Activated T-cell treated with anti-CD3 and anti-CD28 coated beads for 24 hours (primary cell): Measurements from ENCODE around the gene SGPP1.
"Not testable (repeated sequence)": the region's sequence is repeated elsewhere in the genome, so short reads cannot be mapped to it uniquely, and the experiment has no call there.

Experiments used
- DNase-seq: peaks from one replicate; pipeline ENCODE4 v3.0.0-alpha.2; 2020; ENCODE audit warnings: low read depth

The SGPP1 gene

DNA sequence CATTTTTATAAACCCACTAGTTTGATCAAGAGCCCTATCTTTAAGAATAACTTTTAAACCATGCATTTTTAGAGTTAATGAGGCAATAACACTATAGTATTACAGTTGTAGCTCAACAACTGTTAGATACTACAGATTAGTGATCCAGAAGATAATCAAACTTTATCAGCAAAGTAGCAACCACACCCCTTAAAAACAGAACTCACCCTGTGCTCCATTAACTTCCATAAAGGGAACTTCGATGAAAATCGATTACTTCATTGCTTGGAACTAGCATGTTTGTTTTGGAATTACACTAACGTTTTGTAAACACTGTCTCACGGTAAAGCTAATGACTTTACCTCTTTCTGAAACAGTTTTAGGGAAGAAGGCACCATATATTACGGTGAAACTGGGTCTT, 1.4 kb downstream of the SGPP1 start:
- no peak for DNase-seq

DNA sequence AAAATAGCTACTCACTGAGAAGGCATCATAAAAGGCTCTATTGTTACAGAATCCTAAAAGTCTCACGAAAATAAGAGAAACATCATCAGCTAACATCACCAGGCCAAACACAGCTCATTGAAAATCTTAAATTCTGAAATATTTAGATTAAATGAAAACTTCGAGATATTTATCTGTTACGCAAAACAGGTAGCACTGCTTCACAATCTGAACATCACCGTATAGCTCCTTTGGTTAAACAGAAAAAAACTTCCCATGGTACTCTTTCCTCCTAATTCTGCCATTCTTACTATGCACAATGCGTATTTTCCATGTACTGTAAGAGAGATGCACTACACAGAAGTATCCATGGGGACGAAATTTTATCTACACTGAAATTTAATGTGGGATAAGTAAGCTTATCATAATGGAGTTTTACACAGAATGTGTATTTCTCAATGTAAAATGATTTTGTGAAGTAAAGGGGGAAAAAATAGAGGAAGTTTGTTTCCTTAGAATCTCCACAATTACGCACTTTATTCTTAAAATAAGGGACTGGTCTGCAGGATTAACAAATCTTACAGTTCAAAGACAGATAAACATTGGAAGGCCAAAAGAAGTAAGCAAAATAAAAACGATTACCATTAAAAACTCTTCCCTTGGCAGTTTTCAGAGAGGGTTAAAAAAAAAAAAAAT, 1.9 kb downstream of the SGPP1 start:
- no peak for DNase-seq

DNA sequence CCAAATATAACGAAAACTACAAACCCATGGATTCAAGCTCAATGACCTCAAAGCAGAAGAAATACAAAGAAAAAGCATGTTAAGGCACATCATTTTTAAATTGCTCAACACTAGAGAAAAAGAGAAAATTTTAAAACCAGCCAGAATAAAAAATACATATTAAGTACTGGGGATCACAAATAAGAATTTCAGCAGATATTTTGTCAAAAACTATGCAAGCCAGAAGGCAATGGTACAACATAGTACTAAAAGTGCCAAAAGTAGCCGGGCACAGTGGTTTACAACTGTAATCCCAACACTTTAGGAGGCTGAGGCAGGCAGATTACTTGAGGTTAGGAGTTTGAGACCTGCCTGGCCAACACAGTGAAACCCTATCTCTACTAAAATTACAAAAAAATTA, 10.2 kb downstream of the SGPP1 start:
- no peak for DNase-seq

DNA sequence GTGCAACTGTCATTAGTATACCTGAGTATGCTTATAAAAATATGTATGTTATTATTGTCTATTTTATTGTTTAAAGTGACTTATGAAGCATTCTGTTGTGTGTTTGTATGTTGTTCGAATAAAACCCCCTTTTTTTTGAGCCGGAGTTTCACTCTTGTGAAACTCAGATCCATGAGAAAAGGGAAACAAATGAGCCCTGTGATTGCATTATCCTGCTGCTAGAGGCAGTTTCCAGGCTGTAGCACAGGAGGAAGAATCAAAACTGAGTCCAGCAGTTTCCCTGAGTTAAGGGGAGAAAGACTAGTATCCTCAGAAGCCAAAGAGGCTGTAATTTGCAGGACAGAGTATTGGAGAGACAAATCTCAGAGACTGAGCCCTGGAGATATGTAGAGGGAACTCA, 12.5 kb downstream of the SGPP1 start:
- DNase-seq: no peak

DNA sequence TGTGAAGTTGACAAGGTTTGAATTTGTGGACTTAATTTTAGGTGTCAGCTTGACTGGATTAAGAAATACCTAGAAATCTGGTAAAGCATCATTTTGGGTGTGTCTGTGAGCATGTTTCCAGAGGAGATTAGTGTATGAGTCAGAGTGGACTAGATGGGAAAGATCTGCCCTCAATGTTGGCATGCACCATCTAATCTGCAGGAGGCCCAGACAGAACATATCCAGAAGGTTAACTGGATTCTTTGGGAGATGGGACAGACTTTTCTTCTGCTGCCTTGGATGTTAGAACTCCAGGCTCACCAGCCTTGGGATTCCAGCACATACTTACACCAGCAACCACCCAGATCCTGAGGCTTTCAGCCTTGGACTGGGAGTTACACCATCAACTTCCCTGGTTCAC, 14.1 kb downstream of the SGPP1 start:
- no peak for DNase-seq

DNA sequence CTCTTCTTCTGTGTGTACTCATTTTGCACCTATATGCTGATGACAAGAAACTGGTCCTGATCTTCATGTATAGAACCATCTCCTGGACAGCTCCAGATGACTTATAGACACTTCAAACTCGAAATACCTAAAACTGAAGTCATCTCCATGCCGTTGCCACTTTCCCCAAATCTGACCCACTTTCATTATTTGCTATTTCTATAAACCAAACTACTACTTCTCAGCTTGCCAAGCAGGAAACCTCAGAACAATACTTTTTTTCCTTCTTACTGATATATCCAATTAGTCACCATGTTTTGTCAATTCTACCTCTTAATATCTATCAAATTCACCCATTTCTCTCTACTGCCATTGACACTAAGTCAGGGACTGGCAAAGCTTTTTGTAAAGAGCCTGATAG, 14.8 kb downstream of the SGPP1 start:
- DNase-seq: no peak

DNA sequence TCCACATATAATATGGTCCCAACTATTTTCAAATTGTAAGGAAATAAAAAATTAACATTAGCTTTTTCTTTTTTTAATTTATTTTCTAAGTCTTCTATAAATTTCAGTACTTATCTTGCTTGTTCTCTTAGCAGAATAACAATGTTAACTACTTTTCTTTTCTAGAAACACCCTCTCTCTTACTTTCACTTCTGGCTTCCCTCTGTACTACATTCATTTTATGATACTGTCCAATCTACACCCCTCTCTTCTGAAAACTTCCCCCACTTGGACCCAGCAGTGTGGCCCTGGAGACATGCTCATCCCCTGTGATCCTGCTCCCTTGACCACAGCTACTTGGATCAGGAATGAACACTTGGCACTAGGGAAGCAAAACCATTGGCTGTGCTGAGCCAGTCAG, 15.7 kb downstream of the SGPP1 start:
- DNase-seq: no peak

DNA sequence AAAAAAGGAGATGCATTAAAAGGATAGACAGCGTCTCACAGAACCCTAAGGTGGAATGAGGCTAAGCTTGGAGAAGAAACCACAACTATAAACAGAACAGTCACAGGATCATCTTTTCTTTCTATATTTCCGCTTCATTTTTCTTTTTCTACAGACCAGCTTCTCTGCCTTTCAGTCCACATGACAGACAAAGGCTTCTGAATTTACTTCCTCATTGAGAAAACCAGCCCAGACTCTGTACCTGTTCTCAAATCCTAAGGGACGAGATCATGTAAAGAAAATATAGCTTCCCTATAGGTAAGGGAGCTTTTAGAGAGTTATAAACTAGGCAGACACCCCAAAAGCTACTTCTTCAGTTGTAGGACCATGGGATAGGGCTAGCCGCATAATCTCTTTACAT, 17.4 kb downstream of the SGPP1 start:
- DNase-seq: no peak

DNA sequence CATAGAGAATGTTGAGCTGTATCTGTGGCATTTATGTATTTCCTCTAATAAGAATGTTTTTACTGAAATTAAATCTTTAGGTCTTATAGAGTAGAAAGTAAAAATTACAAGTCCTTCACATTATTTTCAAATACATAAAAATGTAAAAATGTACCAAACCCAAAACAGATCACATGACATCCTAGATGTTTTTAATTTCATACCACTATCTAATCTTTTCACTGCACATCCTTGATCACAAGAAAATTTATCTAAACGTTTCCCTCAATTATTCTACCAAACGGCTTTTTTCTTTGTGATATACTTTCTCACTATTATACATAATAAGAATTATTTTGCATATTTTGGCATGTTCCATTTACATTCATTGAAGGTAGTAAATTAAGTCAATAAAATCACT, 18.3 kb downstream of the SGPP1 start:
- DNase-seq: no peak

DNA sequence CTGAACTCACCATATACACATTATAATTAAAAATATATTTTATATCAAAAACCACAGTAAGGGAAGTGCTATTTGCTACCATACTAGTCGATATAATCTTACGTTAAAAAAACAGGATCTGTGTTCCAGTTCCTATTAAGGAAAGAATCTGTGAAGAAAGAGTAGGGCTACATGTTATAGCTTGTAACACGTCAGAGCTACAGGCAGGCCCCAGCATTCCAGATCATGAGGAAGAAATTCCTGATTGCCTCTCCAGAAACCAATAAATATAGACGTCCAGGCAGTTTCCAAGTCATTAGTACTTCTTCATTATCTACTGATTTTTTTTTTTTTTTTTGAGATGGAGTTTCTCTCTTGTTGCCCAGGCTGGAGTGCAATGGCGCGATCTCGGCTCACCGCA, 20.6 kb downstream of the SGPP1 start:
- DNase-seq: no peak

DNA sequence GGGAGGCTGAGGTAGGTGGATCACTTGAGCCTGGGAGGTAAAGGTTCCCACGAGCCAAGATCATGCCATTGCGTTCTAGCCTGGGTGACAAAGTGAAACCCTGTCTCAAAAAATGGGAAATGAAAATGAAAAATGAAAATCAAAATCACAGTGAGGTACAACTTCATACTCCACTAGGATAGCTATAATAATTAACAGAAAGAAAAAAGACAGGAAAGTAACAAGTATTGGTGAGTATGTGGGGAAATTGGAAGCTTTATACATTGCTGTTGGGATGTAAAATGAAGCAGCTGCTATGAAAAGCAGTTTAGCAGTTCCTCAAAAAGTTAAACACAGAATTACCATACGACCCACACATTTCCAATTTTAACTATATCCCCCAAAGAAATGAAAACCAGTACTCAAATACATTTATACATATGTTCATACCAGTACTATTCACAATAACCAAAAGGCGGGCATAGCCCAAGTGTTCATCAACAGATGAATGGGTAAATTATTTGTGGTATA, 22.2 kb downstream of the SGPP1 start:
- no peak for DNase-seq

DNA sequence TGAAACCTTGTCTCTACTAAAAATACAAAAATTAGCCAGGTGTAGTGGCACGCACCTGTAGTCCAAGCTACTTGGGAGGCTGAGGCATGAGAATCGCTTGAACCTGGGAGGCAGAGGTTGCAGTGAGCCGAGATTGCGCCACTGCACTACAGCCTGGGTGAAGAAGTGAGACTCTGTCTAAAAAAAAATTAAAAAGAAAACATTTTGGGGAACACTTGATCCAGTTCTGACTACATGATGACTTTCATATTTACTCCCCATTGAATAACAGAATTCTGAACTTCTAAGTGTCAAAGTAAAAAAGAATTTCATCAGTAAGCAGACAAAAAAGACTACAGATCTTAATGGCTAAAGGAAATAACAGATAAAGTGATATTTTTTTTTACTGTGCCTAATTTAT, 25.3 kb downstream of the SGPP1 start:
- DNase-seq: not testable (repeated sequence)

DNA sequence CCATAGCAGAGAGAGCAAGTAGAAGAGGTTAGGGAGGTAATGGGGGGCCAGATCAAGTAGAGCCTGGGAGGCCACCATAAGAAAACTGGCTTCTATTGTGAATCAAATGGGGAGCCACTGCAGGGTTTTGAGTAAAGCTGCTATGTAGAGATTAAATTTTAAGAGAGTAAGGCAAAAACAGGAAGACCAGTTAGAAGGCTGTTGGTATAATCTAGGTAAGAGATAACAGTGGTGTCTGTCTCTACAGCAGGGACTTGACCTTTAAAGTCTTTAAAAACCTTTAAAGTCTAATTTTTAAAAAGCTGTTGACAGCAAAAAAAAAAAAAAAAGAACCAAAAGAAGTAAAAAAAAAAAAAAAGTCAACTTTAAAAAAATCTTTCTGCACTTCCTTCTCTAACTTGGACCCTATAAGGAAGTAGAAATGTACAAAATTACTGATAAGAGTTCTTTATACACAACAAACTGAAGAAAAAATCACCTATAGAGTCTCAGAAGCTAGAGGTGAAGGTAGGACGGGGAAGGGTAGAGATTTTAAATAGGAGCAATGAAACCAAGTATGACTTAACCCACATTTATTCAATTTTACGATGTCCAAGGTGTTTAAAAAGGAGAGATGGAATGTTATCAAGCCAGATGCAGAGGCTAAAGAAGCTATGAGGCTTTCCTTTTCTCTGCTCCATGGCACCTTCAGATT, 26.1 kb downstream of the SGPP1 start:
- no peak for DNase-seq

DNA sequence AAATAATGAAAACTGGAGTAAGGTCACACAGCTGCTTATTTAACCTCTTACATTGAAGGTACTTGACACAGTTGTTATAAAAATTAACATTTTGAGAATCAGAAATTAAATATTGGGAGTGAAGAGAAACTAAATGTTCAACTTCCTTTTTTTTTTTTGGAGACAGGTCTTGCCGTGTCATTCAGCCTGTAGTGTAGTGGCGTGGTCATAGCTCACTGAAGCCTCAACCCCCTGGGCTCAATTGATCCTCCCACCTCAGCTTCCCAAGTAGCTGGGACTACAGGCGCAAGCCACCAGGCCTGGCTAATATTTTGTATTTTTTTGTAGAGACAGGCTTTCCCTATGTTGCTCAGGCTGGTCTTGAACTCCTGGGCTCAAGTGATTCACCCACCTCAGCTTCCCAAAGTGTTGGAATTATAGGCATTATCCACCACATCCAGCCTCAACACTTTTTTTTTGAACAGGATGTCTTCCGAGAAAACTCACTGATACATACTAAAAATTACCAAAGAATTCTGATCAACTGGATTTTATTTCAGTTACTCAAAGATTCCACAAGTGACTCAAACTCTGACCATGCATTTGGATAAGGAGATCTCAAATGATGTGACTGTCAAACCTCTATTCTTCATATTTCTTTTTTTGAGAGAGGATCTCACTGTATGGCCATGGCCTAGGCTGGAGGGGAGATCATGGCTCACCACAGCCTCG, 35.4 kb downstream of the SGPP1 start:
- DNase-seq: no peak

DNA sequence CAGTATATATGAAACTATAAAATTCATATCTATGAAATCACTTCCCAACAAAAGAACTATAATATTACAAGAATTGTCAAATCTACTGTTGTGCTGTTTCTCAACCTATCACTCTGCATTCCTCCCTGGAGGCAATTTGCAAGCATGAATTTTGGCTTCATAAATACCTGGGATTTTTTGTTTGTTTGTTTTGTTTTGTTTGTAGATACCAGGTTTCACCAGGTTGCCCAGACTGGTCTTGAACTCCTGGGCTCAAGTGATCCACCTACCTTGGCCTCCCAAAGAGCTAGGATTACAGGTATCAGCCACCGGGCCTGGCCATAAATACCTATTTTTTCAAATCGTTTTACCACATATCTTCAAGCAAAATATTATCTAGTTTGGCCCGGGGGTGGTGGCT, 38.7 kb downstream of the SGPP1 start:
- no peak for DNase-seq

DNA sequence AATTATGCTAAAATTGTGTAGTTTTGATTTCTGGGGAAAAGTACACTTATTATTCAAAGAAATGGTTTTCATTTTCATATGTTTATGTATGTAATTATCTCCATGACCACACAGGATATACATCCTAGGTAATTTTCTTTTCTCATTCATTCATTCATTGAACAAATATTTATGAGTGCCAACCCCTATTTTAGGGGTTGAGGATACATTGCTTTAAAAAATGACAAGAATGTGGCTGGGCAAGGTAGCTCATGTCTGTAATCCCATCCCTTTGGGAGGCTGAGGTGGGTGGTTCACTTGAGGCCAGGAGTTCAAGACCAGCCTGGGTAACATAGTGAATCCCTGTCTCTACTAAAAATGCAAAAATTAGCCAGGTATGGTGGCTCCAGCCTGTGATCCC, 40.9 kb downstream of the SGPP1 start:
- no peak for DNase-seq

DNA sequence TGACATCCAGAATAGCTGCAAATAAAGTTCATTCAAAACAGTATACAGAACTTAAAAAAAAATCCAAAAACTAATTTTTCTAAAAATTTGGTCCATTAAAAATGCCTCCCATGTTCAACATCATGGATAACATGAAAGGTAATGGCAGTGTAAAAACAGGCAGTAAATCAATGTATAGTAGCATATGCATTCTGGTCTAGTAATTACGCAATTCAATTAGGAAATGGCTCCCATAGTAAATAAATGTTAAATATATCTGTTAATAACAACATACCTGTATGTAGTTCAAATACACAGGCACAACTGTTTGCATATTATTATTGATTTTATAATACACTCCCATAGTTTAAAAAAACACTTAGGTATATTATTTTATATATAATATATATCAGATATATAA, 42.5 kb downstream of the SGPP1 start:
- DNase-seq: no peak

DNA sequence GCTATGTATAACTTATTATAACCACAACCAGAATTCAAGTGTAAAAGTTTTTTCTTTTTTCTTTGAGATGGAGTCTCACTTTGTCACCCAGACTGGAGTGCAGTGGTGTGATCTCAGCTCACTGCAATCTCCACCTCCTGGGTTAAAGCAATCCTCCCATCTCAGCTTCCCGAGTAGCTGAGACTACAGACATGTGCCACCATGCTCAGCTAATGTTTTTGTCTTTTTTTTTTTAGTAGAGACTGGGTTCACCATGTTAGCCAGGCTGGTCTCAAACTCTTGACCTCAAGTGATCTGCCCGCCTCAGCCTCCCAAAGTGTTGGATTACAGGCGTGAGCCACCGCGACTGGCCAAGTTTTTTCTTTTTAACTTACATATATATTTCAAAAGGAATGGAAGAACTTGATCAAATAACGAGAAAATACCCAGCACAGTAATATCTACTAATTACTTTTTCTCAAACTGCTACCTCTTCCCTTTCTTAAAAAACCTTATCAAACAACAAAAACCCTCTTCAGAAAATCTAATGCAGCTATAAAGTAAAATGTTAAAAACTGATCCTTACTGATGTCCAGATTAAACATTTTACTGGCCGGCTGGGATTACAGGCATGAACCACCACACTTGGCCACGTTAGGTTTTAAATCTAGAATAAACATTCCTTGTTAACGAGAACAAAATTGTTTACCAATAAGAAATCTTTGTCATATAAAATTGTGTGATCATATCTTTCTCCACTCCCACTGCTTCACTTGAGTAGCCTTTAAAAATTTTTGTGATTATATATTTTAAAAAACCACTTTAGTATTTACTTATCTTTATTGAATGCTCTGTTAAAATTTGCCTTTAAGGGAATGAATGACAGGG, 44.9 kb downstream of the SGPP1 start:
- DNase-seq: no peak

DNA sequence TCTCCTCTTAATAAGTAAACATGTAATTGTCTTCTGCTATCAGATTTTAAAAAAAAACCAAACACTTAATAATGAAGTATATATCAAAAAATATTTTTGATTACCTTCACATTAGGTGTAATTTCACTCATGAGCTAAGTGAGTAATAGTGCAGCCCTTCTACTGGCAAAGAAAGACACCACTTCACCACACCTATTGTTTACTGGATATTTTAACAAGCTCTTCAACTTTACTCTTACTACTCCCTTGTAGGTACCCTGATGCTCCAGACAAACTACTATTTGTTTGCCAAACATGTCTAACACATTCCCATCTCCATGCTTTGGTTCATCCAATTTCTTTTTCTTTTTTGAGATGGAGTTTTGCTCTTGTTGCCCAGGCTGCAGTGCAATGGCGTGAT, 49.3 kb downstream of the SGPP1 start:
- no peak for DNase-seq

DNA sequence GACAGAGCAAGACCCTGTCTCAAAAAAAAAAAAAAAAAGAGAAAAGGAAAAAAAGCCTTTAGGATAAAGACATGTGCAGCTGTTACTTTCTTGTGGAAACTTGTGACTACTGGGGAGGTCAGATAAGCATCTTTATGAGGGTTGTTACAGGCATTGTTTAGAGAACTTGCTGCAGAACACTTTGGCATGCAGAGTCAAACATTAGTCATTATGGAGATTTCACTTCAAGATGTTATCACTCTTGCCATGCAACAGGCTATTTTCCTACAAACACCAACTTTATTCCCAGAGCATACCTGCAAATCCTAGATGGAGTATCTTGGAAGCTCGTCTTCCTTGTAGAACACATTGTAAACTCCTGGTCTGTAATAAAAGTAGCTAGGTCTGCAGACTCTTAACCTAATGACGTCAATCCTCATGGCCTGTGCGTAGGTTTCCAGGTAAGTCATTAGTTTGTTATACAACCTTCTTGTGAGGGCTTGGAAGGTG, 49.9 kb downstream of the SGPP1 start:
- no peak for DNase-seq

DNA sequence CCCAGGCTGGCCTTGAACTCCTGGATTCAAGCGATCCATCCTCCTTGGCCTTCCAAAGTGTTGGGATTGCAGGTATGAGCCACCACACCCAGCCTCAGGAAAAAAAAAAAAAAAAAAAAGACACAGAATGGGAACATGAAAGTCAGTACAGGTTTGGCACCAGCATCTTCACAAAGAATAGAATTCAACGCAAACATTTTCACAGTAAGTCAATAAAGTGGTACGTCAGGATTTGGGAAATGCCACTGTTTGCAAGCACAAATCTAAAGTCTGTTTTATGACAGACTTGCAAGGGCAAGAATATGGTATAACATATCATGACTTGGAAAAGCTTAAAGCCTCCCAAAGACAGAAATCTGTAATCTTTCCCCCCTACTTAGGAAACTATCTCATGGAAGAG, 51.2 kb downstream of the SGPP1 start:
- DNase-seq: no peak

DNA sequence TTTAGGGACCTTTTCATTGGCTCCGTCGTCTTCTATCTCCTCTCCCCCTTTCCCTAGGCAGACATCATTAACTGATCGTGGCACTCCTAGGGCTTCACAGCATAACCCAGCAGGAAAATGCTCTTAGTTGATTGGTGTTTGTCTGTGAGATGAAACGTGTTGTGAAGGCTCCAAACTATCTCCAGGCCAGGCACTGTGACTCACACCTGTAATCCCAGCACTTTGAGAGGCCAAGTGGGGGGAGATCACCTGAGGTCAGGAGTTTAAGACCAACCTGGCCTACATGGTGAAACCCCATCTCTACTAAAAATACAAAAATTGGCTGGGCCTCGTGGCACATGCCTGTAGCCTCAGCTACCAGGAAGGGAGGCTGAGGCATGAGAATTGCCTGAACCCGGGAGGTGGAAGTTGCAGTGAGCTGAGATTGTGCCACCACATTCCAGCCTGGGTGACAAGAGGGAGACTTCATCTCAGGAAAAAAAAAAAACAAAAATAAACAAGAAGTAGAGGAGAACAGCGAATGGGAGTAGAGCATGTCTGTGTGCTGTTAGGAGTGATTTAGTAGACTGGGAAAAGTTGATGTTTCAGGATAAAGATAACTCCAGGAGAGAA, 53.9 kb downstream of the SGPP1 start:
- no peak for DNase-seq
